Lower lobe of right lung (tissue), 2 donors: ENCODE data around the gene PTPRD. TPM values are rescaled to one million over a fixed set of nuclear protein-coding genes. Genes with fewer than 3 reads are reported as not detected.

Experiments
- ATAC-seq, 2 donors: fragments of 200-7000 bp; cut with Tn5 transposase; one replicate each; pipeline ENCODE4 v1.9.1; 2020 to 2022; ENCODE audit warnings: mild to moderate bottlenecking in 2 of 2, moderate library complexity in 2 of 2
- DNase-seq: peaks from one replicate; pipeline ENCODE4 v3.0.0-alpha.2; 2020
- H3K27ac ChIP-seq: fragments of 200-600 bp; one replicate; pipeline ENCODE4 v1.8.0; 2022
- H3K27me3 ChIP-seq: fragments of 200-600 bp; one replicate; pipeline ENCODE4 v1.8.0; 2022; ENCODE audit warnings: low read depth
- H3K36me3 ChIP-seq: fragments of 200-600 bp; one replicate; pipeline ENCODE4 v1.8.0; 2022; ENCODE audit warnings: mild to moderate bottlenecking
- H3K4me1 ChIP-seq: fragments of 200-600 bp; one replicate; pipeline ENCODE4 v1.8.0; 2022
- H3K4me3 ChIP-seq: fragments of 200-600 bp; one replicate; pipeline ENCODE4 v1.8.0; 2022; ENCODE audit warnings: mild to moderate bottlenecking
- H3K9me3 ChIP-seq: fragments of 200-600 bp; one replicate; pipeline ENCODE4 v1.8.0; 2022
- intact Hi-C: fragments of 100-400 bp; cut with DNase I; formaldehyde crosslinking; loops from one replicate; pipeline ENCODE4 v1.11.0; 2022
- total RNA-seq: library from RNA; stranded (reverse); fragmentation: NEBNext Ultra II Directional; extraction: Animal tissue kit (Norgen Biotek cat#: 25700); gene quantifications from one replicate; pipeline ENCODE4 v1.2.1, GENCODE V29; 2021
- TF ChIP-seq, protein P1 (sequence below): fragments of 200-600 bp; IDR thresholded peaks from one replicate; pipeline ENCODE4 v1.8.0; 2022; ENCODE audit warnings: antibody characterized with exemption, mild to moderate bottlenecking
- donor health status: DM: no; HTN: yes; CAD: no; lungs with severe emphysema.

Gene PTPRD
- total RNA-seq, 1 donor from 2014 or later, result 17.2 TPM

DNA sequence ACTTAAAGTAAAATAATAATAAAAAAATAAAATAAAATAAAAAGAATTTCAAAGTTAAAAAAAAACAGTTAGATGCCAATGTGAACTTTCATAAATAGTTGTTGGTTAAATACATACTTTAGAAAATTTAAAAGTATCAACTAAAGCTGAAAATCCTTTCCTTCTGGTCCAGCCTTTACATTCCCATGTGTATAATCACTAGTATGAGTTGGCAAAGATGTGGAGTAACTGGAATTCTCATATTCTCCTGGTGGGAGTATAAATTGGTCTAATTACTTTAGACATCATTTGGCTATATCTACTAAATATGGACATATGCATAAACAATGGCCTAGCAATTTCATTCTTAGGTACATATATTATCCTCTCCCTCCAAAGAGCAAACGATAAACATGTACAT lies 619.9 kb downstream of the PTPRD start:
- no peak overlapping the region for H3K4me3 ChIP-seq
- H3K27me3 ChIP-seq, result no peaks in the 10 kb centered on the region
- no peaks in the 10 kb centered on the region for H3K36me3 ChIP-seq
- intact Hi-C loops, result no loop called here
- no peak overlapping the region for H3K27ac ChIP-seq
- no peaks in the 10 kb centered on the region for H3K9me3 ChIP-seq
- H3K4me1 ChIP-seq, result no peaks in the 10 kb centered on the region
- no peak for DNase-seq
- TF ChIP-seq, protein P1, sequence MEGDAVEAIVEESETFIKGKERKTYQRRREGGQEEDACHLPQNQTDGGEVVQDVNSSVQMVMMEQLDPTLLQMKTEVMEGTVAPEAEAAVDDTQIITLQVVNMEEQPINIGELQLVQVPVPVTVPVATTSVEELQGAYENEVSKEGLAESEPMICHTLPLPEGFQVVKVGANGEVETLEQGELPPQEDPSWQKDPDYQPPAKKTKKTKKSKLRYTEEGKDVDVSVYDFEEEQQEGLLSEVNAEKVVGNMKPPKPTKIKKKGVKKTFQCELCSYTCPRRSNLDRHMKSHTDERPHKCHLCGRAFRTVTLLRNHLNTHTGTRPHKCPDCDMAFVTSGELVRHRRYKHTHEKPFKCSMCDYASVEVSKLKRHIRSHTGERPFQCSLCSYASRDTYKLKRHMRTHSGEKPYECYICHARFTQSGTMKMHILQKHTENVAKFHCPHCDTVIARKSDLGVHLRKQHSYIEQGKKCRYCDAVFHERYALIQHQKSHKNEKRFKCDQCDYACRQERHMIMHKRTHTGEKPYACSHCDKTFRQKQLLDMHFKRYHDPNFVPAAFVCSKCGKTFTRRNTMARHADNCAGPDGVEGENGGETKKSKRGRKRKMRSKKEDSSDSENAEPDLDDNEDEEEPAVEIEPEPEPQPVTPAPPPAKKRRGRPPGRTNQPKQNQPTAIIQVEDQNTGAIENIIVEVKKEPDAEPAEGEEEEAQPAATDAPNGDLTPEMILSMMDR, result no peak
- no peak for ATAC-seq

DNA sequence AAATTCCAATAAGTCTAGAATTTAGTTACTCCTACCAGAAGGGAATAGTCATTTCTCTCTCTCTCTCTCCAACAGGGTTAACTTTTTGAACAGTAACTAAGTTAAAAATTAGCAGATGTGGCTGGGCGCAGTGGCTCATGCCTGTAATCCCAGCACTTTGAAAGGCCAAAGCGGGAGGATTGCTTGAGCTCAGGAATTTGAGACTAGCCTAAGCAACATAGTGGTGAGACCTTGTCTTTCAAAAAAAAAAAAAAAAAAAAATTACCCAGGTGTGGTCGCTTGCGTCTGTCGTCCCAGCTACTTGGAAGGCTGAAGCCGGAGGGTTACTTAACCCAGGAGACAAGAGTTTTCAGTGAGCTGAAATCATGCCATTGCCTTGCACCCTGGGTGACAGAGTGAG lies 639.7 kb downstream of the PTPRD start:
- H3K9me3 ChIP-seq, result no peaks in the 10 kb centered on the region
- H3K27ac ChIP-seq, result no peak overlapping the region
- no peaks in the 10 kb centered on the region for H3K36me3 ChIP-seq
- TF ChIP-seq, protein P1, result no peak
- ATAC-seq (no peak), DNase-seq (no peak)
- H3K4me3 ChIP-seq, result no peak overlapping the region
- intact Hi-C loops, result no loop called here
- no peaks in the 10 kb centered on the region for H3K27me3 ChIP-seq
- no peaks in the 10 kb centered on the region for H3K4me1 ChIP-seq

DNA sequence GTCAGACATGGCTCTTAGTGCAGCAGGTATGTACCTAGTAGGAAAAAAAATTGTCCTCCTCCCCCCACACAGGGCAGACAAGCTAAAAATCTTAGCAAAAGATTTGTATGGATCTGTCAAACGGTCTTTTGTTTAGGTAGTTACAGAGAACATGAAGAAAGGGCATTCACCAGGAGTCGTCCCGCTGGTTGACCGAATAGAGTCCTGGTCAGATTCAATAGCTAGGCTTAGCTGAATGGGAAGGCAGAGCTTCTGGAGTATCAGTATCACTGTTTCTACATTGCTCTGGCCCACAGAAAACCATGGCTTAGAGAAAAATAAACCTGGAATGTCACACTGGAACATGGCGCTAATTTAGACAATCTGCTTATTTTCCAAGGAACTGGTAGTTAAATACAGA lies 642.3 kb downstream of the PTPRD start:
- intact Hi-C loops, result no loop called here
- TF ChIP-seq, protein P1, result no peak
- H3K36me3 ChIP-seq, result no peaks in the 10 kb centered on the region
- no peak overlapping the region for H3K4me3 ChIP-seq
- H3K9me3 ChIP-seq, result no peaks in the 10 kb centered on the region
- DNase-seq (no peak), ATAC-seq (no peak)
- H3K27me3 ChIP-seq, result no peaks in the 10 kb centered on the region
- H3K27ac ChIP-seq, result no peak overlapping the region
- H3K4me1 ChIP-seq, result no peaks in the 10 kb centered on the region

DNA sequence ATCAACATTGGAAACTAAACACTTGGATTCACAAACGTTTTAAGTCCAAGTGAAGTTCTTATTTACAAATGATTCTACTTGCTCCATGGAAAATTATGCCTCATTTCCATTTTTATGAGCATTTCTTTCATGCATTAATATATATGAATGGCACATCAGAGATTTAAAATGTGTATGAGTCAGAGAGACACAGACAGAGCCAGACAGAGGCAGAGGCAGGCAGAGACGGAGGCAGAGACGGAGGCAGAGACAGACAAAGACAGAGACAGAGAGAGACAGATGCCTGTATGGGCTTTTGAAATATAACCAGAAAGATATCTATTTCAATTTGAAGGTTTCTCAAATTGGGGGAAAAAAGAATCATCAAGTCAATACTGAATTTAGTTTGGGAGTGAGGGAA lies 649.0 kb downstream of the PTPRD start:
- ATAC-seq, result no peak
- H3K4me1 ChIP-seq, result no peaks in the 10 kb centered on the region

DNA sequence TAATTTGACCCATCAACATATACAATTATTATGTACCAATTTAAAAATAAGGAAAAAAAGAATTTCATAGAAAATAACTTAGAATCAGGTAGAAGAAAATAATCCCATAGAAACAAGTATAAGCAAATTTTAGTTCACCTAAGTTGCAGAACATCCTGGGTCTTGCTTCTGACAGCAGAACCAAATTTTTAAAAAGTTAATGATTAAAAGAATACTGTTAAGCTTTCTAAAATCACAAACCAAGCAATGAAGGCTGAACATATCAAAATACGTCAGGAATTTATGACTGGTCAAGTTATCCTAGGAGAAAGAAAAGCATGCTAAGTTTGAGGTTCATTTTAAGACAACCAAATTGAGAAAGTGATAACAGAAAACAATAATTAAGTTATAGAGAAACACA lies 650.9 kb downstream of the PTPRD start:
- Histone ChIP-seq H3K27ac (no peak overlapping the region), H3K36me3 (no peaks in the 10 kb centered on the region), H3K4me1 (no peaks in the 10 kb centered on the region), H3K27me3 (no peaks in the 10 kb centered on the region), H3K9me3 (no peaks in the 10 kb centered on the region), H3K4me3 (no peak overlapping the region)
- ATAC-seq, result no peak
- DNase-seq, result no peak
- TF ChIP-seq, protein P1, result no peak
- intact Hi-C loops, result no loop called here

More for the DNA sequence above, 649.0 kb downstream of the PTPRD start:
- Histone ChIP-seq H3K9me3 (no peaks in the 10 kb centered on the region), H3K4me3 (no peak overlapping the region), H3K36me3 (no peaks in the 10 kb centered on the region), H3K27ac (no peak overlapping the region), H3K27me3 (no peaks in the 10 kb centered on the region)
- DNase-seq, result no peak
- intact Hi-C loops, result no loop called here
- TF ChIP-seq, protein P1, result no peak

DNA sequence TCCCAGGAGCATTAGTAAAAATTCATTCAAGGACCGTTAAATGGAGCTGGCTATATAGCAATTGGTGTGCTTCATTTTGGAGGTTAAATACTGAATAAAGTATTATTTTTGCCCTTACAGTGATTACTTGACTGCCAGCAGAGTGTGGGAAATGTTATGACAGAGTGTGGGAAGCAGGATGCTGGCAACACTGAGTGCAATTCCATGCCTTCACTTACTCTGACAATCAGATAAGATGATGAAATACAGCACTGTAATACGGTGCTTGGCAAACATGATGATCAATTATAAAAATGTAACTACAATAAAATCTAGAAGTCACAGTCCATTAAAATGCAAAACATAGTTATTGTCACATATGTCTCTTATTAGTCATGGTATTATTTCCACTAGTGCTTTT lies 651.3 kb downstream of the PTPRD start:
- H3K4me3 ChIP-seq, result no peak overlapping the region
- H3K4me1 ChIP-seq, result no peaks in the 10 kb centered on the region
- intact Hi-C loops, result no loop called here
- no peak overlapping the region for H3K27ac ChIP-seq
- H3K36me3 ChIP-seq, result no peaks in the 10 kb centered on the region
- DNase-seq (no peak), ATAC-seq (no peak)
- no peaks in the 10 kb centered on the region for H3K9me3 ChIP-seq
- no peaks in the 10 kb centered on the region for H3K27me3 ChIP-seq
- TF ChIP-seq, protein P1, result no peak
